GM23338 (cell line): Measurements from ENCODE around the gene DNAI1. TPM values are rescaled to one million over a fixed set of nuclear protein-coding genes. Genes with fewer than 3 reads are reported as not detected.

ENCODE experiments used
- ATAC-seq: fragments of 200-7000 bp; cut with Tn5 transposase; 3 replicates; pipeline ENCODE4 v1.9.1; 2020
- DNase-seq: peaks from one replicate; pipeline ENCODE4 v3.0.0-alpha.2; 2015; ENCODE audit warnings: low spot score
- H2AFZ ChIP-seq: fragments of 200-600 bp; sonication (generic); 2 replicates; pipeline ENCODE4 v1.8.0; 2016; ENCODE audit warnings: antibody characterized with exemption, mild to moderate bottlenecking, moderate library complexity
- H3F3A ChIP-seq: fragments of 200-600 bp; sonication (generic); replicated peaks from 2 replicates; pipeline ENCODE4 v1.8.0; 2017; ENCODE audit warnings: antibody characterized with exemption, mixed run types, low read depth
- H3K27ac ChIP-seq: fragments of 200-600 bp; sonication (generic); 2 replicates; pipeline ENCODE4 v1.6.1; 2016; ENCODE audit warnings: low read depth
- H3K27me3 ChIP-seq: fragments of 200-600 bp; sonication (generic); 2 replicates; pipeline ENCODE4 v1.8.0; 2016; ENCODE audit warnings: mild to moderate bottlenecking, mixed run types, moderate library complexity; ENCODE audit not compliant: insufficient read depth
- H3K36me3 ChIP-seq: fragments of 200-600 bp; sonication (generic); 2 replicates; pipeline ENCODE4 v1.8.0; 2016; ENCODE audit warnings: mild to moderate bottlenecking; ENCODE audit not compliant: insufficient read depth
- H3K4me1 ChIP-seq: fragments of 200-600 bp; sonication (generic); 2 replicates; pipeline ENCODE4 v1.8.0; 2016; ENCODE audit warnings: mild to moderate bottlenecking, moderate library complexity; ENCODE audit not compliant: insufficient read depth
- H3K4me2 ChIP-seq: fragments of 200-600 bp; sonication (generic); 2 replicates; pipeline ENCODE4 v1.7.1; 2017; ENCODE audit warnings: mixed run types
- H3K4me3 ChIP-seq: fragments of 200-600 bp; sonication (generic); 2 replicates; pipeline ENCODE4 v1.6.1; 2016; ENCODE audit warnings: mixed run types
- H3K79me2 ChIP-seq: fragments of 200-600 bp; sonication (generic); replicated peaks from 2 replicates; pipeline ENCODE4 v1.8.0; 2017; ENCODE audit warnings: mild to moderate bottlenecking; ENCODE audit not compliant: insufficient read depth
- H3K9me2 ChIP-seq: fragments of 200-600 bp; sonication (generic); 2 replicates; pipeline ENCODE4 v1.8.0; 2017; ENCODE audit not compliant: insufficient read depth
- H4K20me1 ChIP-seq: fragments of 200-600 bp; sonication (generic); replicated peaks from 2 replicates; pipeline ENCODE4 v1.8.0; 2017; ENCODE audit warnings: mild to moderate bottlenecking; ENCODE audit not compliant: insufficient read depth
- H3K27ac Mint-ChIP-seq: 2 replicates; pipeline ENCODE4 v1.8.0; 2020; ENCODE audit warnings: inconsistent platforms, mild to moderate bottlenecking, moderate library complexity, mixed read lengths
- H3K27me3 Mint-ChIP-seq: 3 replicates; pipeline ENCODE4 v1.8.0; 2022; ENCODE audit warnings: low read depth, mild to moderate bottlenecking, moderate library complexity, mixed read lengths, inconsistent platforms; ENCODE audit not compliant: insufficient read depth, poor library complexity
- H3K36me3 Mint-ChIP-seq: 3 replicates; pipeline ENCODE4 v1.8.0; 2021; ENCODE audit warnings: low read depth, mild to moderate bottlenecking, inconsistent platforms, moderate library complexity, mixed read lengths
- H3K4me1 Mint-ChIP-seq: 3 replicates; pipeline ENCODE4 v1.8.0; 2020; ENCODE audit warnings: mild to moderate bottlenecking, inconsistent platforms, mixed read lengths
- H3K4me3 Mint-ChIP-seq: 3 replicates; pipeline ENCODE4 v1.8.0; 2021; ENCODE audit warnings: moderate library complexity, mild to moderate bottlenecking, inconsistent platforms, mixed read lengths
- H3K9me3 Mint-ChIP-seq: 3 replicates; pipeline ENCODE4 v1.8.0; 2020; ENCODE audit warnings: moderate library complexity, mild to moderate bottlenecking, inconsistent platforms, mixed read lengths
- CREB1 ChIP-seq: fragments of 250-450 bp; sonication (Bioruptor Pico); IDR thresholded peaks from 2 replicates; pipeline ENCODE4 v1.5.0; 2020; ENCODE audit warnings: low read depth, mild to moderate bottlenecking, moderate library complexity
- EZH2 ChIP-seq: fragments of 200-600 bp; sonication (generic); IDR thresholded peaks from one replicate; pipeline ENCODE4 v1.8.0; 2017; ENCODE audit warnings: antibody characterized with exemption, mild to moderate bottlenecking, low read depth; ENCODE audit not compliant: unreplicated experiment
- EZH2phosphoT487 ChIP-seq: fragments of 200-600 bp; sonication (generic); IDR thresholded peaks from one replicate; pipeline ENCODE4 v1.8.1; 2018; ENCODE audit warnings: antibody characterized with exemption; ENCODE audit not compliant: unreplicated experiment
- JUNB ChIP-seq: IDR thresholded peaks from one replicate; pipeline ENCODE4 v1.6.1; 2016; ENCODE audit warnings: antibody characterized with exemption; ENCODE audit not compliant: unreplicated experiment
- NANOG ChIP-seq: IDR thresholded peaks from 2 replicates; pipeline ENCODE4 v1.6.1; 2016; ENCODE audit warnings: antibody characterized with exemption, borderline replicate concordance
- POLR2AphosphoS5 ChIP-seq: IDR thresholded peaks from 2 replicates; pipeline ENCODE4 v1.6.1; 2016; ENCODE audit warnings: antibody characterized with exemption, low read depth
- STAT1 ChIP-seq: IDR thresholded peaks from one replicate; pipeline ENCODE4 v1.6.1; 2016; ENCODE audit warnings: antibody characterized with exemption; ENCODE audit not compliant: unreplicated experiment
- ZNF114 ChIP-seq: fragments of 250-450 bp; sonication (Bioruptor Pico); IDR thresholded peaks from 2 replicates; pipeline ENCODE4 v1.5.0; 2020; ENCODE audit warnings: mild to moderate bottlenecking, moderate library complexity
- ZNF331 ChIP-seq: fragments of 250-450 bp; sonication (Bioruptor Pico); IDR thresholded peaks from 2 replicates; pipeline ENCODE4 v1.5.0; 2020; ENCODE audit warnings: low read depth, mild to moderate bottlenecking, moderate library complexity
- polyA plus RNA-seq: library from polyadenylated mRNA; unstranded; fragments of >200 nt; fragmentation: Nextera tagmentation; extraction: Ambion mirVana; gene quantifications from 2 replicates; pipeline ENCODE4 v1.2.1, GENCODE V29; 2016
- total RNA-seq: library from RNA; depleted of rRNA; stranded (reverse); fragments of >200 nt; shearing (Covaris generic); gene quantifications from 2 replicates; pipeline ENCODE4 v1.2.3, GENCODE V29; 2014
- TF ChIP-seq, protein P1 (sequence below): IDR thresholded peaks from one replicate; pipeline ENCODE4 v1.6.1; 2018; ENCODE audit warnings: antibody characterized with exemption; ENCODE audit not compliant: unreplicated experiment
- TF ChIP-seq, protein P2 (sequence below), 2 experiments: fragments of 200-600 bp in 1 of 2; sonication (generic) in 1 of 2; conservative IDR thresholded peaks; 2 replicates each; pipeline versions ENCODE4 v1.5.1 to v1.6.1; 2016 to 2017; ENCODE audit warnings: antibody characterized with exemption in 2 of 2, low read depth in 2 of 2, mild to moderate bottlenecking in 2 of 2, moderate library complexity in 1 of 2
- TF ChIP-seq, protein P3 (sequence below): IDR thresholded peaks from 2 replicates; pipeline ENCODE4 v1.6.1; 2016; ENCODE audit warnings: antibody characterized with exemption
- TF ChIP-seq, protein P4 (sequence below): fragments of 250-450 bp; sonication (Bioruptor Pico); IDR thresholded peaks from 2 replicates; pipeline ENCODE4 v1.5.0; 2020; ENCODE audit warnings: mild to moderate bottlenecking, moderate library complexity

The DNAI1 gene
- total and polyA plus RNA-seq, 2 experiments from 2014 or later: 1.0 to 1.1 TPM

DNA sequence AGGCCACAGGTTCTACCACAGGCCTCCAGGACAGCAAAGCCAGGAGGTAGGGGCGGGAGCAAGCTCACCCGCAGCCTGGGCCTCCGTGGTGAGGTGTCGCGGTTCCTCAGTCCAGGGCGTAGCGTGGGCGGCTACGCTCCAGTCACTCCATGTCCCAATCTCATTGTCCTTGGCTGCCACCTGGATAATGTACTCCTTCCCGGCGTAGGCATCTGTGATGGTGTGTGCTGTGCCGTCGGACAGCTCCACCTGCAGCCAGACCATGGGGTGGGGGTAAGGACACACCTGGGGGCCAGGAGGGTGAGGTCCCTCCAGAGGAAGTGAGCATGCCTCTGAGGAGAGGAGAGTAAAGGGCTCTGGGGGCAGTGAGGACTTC, 94.0 kb downstream of the DNAI1 start:
- H3K79me2 ChIP-seq: no peaks in the 10 kb centered on the region

More for the DNA sequence above, 94.0 kb downstream of the DNAI1 start:
- Histone ChIP-seq H4K20me1 (no peaks in the 10 kb centered on the region), H3F3A (no peaks in the 10 kb centered on the region), H2AFZ (no peak overlapping the region), H3K4me1 (peaks cover 12% of the 10 kb centered on the region), H3K4me3 (no peak overlapping the region), H3K27me3 (no peaks in the 10 kb centered on the region), H3K36me3 (no peaks in the 10 kb centered on the region), H3K4me2 (no peak overlapping the region), H3K9me2 (no peaks in the 10 kb centered on the region), H3K27ac (no peak overlapping the region)
- DNase-seq (no peak), ATAC-seq (no peak)
- no peak overlapping the region for H3K27ac Mint-ChIP-seq
- TF ChIP-seq, protein P1, sequence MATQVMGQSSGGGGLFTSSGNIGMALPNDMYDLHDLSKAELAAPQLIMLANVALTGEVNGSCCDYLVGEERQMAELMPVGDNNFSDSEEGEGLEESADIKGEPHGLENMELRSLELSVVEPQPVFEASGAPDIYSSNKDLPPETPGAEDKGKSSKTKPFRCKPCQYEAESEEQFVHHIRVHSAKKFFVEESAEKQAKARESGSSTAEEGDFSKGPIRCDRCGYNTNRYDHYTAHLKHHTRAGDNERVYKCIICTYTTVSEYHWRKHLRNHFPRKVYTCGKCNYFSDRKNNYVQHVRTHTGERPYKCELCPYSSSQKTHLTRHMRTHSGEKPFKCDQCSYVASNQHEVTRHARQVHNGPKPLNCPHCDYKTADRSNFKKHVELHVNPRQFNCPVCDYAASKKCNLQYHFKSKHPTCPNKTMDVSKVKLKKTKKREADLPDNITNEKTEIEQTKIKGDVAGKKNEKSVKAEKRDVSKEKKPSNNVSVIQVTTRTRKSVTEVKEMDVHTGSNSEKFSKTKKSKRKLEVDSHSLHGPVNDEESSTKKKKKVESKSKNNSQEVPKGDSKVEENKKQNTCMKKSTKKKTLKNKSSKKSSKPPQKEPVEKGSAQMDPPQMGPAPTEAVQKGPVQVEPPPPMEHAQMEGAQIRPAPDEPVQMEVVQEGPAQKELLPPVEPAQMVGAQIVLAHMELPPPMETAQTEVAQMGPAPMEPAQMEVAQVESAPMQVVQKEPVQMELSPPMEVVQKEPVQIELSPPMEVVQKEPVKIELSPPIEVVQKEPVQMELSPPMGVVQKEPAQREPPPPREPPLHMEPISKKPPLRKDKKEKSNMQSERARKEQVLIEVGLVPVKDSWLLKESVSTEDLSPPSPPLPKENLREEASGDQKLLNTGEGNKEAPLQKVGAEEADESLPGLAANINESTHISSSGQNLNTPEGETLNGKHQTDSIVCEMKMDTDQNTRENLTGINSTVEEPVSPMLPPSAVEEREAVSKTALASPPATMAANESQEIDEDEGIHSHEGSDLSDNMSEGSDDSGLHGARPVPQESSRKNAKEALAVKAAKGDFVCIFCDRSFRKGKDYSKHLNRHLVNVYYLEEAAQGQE: no peak
- TF ChIP-seq EZH2phosphoT487 (no peak), EZH2 (no peak), CREB1 (CRISPR knock-in tag) (no peak), NANOG (no peak), ZNF114 (CRISPR knock-in tag) (no peak), STAT1 (no peak), ZNF331 (CRISPR knock-in tag) (no peak), POLR2AphosphoS5 (no peak), JUNB (no peak)
- TF ChIP-seq, protein P2, sequence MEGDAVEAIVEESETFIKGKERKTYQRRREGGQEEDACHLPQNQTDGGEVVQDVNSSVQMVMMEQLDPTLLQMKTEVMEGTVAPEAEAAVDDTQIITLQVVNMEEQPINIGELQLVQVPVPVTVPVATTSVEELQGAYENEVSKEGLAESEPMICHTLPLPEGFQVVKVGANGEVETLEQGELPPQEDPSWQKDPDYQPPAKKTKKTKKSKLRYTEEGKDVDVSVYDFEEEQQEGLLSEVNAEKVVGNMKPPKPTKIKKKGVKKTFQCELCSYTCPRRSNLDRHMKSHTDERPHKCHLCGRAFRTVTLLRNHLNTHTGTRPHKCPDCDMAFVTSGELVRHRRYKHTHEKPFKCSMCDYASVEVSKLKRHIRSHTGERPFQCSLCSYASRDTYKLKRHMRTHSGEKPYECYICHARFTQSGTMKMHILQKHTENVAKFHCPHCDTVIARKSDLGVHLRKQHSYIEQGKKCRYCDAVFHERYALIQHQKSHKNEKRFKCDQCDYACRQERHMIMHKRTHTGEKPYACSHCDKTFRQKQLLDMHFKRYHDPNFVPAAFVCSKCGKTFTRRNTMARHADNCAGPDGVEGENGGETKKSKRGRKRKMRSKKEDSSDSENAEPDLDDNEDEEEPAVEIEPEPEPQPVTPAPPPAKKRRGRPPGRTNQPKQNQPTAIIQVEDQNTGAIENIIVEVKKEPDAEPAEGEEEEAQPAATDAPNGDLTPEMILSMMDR (conservative IDR thresholded peaks at IDR 0.05; ENCODE audit: low read depth in 2 of 2): no peak
- TF ChIP-seq, protein P3, sequence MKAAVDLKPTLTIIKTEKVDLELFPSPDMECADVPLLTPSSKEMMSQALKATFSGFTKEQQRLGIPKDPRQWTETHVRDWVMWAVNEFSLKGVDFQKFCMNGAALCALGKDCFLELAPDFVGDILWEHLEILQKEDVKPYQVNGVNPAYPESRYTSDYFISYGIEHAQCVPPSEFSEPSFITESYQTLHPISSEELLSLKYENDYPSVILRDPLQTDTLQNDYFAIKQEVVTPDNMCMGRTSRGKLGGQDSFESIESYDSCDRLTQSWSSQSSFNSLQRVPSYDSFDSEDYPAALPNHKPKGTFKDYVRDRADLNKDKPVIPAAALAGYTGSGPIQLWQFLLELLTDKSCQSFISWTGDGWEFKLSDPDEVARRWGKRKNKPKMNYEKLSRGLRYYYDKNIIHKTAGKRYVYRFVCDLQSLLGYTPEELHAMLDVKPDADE: no peak
- TF ChIP-seq, protein P4, sequence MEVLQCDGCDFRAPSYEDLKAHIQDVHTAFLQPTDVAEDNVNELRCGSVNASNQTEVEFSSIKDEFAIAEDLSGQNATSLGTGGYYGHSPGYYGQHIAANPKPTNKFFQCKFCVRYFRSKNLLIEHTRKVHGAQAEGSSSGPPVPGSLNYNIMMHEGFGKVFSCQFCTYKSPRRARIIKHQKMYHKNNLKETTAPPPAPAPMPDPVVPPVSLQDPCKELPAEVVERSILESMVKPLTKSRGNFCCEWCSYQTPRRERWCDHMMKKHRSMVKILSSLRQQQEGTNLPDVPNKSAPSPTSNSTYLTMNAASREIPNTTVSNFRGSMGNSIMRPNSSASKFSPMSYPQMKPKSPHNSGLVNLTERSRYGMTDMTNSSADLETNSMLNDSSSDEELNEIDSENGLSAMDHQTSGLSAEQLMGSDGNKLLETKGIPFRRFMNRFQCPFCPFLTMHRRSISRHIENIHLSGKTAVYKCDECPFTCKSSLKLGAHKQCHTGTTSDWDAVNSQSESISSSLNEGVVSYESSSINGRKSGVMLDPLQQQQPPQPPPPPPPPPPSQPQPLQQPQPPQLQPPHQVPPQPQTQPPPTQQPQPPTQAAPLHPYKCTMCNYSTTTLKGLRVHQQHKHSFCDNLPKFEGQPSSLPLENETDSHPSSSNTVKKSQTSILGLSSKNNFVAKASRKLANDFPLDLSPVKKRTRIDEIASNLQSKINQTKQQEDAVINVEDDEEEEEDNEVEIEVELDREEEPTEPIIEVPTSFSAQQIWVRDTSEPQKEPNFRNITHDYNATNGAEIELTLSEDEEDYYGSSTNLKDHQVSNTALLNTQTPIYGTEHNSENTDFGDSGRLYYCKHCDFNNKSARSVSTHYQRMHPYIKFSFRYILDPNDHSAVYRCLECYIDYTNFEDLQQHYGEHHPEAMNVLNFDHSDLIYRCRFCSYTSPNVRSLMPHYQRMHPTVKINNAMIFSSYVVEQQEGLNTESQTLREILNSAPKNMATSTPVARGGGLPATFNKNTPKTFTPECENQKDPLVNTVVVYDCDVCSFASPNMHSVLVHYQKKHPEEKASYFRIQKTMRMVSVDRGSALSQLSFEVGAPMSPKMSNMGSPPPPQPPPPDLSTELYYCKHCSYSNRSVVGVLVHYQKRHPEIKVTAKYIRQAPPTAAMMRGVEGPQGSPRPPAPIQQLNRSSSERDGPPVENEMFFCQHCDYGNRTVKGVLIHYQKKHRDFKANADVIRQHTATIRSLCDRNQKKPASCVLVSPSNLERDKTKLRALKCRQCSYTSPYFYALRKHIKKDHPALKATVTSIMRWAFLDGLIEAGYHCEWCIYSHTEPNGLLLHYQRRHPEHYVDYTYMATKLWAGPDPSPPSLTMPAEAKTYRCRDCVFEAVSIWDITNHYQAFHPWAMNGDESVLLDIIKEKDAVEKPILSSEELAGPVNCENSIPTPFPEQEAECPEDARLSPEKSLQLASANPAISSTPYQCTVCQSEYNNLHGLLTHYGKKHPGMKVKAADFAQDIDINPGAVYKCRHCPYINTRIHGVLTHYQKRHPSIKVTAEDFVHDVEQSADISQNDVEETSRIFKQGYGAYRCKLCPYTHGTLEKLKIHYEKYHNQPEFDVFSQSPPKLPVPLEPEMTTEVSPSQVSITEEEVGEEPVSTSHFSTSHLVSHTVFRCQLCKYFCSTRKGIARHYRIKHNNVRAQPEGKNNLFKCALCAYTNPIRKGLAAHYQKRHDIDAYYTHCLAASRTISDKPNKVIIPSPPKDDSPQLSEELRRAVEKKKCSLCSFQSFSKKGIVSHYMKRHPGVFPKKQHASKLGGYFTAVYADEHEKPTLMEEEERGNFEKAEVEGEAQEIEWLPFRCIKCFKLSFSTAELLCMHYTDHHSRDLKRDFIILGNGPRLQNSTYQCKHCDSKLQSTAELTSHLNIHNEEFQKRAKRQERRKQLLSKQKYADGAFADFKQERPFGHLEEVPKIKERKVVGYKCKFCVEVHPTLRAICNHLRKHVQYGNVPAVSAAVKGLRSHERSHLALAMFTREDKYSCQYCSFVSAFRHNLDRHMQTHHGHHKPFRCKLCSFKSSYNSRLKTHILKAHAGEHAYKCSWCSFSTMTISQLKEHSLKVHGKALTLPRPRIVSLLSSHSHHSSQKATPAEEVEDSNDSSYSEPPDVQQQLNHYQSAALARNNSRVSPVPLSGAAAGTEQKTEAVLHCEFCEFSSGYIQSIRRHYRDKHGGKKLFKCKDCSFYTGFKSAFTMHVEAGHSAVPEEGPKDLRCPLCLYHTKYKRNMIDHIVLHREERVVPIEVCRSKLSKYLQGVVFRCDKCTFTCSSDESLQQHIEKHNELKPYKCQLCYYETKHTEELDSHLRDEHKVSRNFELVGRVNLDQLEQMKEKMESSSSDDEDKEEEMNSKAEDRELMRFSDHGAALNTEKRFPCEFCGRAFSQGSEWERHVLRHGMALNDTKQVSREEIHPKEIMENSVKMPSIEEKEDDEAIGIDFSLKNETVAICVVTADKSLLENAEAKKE: no peak
- peaks cover 14% of the 10 kb centered on the region for H3K27me3 Mint-ChIP-seq
- no peaks in the 10 kb centered on the region for H3K36me3 Mint-ChIP-seq
- H3K9me3 Mint-ChIP-seq: no peaks in the 10 kb centered on the region; the same call in 2 of the 3 replicates
- no peak overlapping the region for H3K4me3 Mint-ChIP-seq
- H3K4me1 Mint-ChIP-seq: peaks cover 19% of the 10 kb centered on the region
